Endothelial cell of umbilical vein (primary cell): ENCODE results near the gene TANGO6. TPM values are rescaled to one million over a fixed set of nuclear protein-coding genes. Genes with fewer than 3 reads are reported as not detected.
"Not testable (repeated sequence)": the region's sequence is repeated elsewhere in the genome, so short reads cannot be mapped to it uniquely, and the experiment has no call there.

Source experiments
- BruUV-seq: library from RNA; stranded (reverse); fragments of 400-500 nt; replicated peaks from 2 replicates; lab custom pipeline; 2021; lab: Mats Ljungman, UMichigan
- CTCF ChIA-PET: fragments of 300-600, 350-600 bp; sonication (Branson Sonifier 250); formaldehyde crosslinking; loops from one replicate; lab custom pipeline; 2021; ENCODE audit warnings: antibody characterized with exemption, inconsistent platforms; lab: Charles Lee
- POLR2A ChIA-PET: fragments of 300-600, 350-600 bp; sonication (Branson Sonifier 250); formaldehyde crosslinking; loops from one replicate; lab custom pipeline; 2021; ENCODE audit warnings: antibody characterized with exemption, inconsistent platforms; lab: Charles Lee
- DNase-seq: peaks from one replicate; pipeline ENCODE4 v3.0.0-alpha.2; 2011; ENCODE audit warnings: low read depth, low spot score
- FAIRE-seq: peaks from 2 replicates; lab custom pipeline; 2011; peaks lifted over from hg19 to GRCh38; lab: Jason Lieb, UNC
- H2AFZ ChIP-seq: 2 replicates; pipeline ENCODE4 v1.6.0; 2012; ENCODE audit warnings: low read depth, low read length, control low read depth, inconsistent platforms
- H3K27ac ChIP-seq: 2 replicates; pipeline ENCODE4 v1.5.1; 2011; ENCODE audit warnings: low read depth, mild to moderate bottlenecking, control low read depth, low read length, moderate library complexity; ENCODE audit not compliant: insufficient read depth
- H3K27me3 ChIP-seq, 2 experiments: 2 replicates each; pipeline versions ENCODE4 v1.6.0 to v1.6.1; 2011; ENCODE audit warnings: low read length in 2 of 2, mixed read lengths in 1 of 2; ENCODE audit not compliant: control insufficient read depth in 2 of 2, insufficient read depth in 2 of 2
- H3K36me3 ChIP-seq, 2 experiments: 2 replicates in 1 of 2; 3 replicates in 1 of 2; pipeline ENCODE4 v1.5.1; 2011; ENCODE audit warnings: low read length in 2 of 2, mild to moderate bottlenecking in 1 of 2, moderate library complexity in 1 of 2; ENCODE audit not compliant: control insufficient read depth in 2 of 2, insufficient read depth in 2 of 2; ENCODE audit errors: extremely low read depth in 1 of 2
- H3K4me1 ChIP-seq: 3 replicates; pipeline ENCODE4 v1.5.1; 2011; ENCODE audit warnings: mild to moderate bottlenecking, low read length; ENCODE audit not compliant: control insufficient read depth, insufficient read depth; ENCODE audit errors: extremely low read depth
- H3K4me2 ChIP-seq: 2 replicates; pipeline ENCODE4 v1.6.1; 2011; ENCODE audit warnings: low read length, control low read depth, mixed read lengths; ENCODE audit not compliant: insufficient read depth
- H3K4me3 ChIP-seq, 3 experiments: fragments of 200-600 bp in 1 of 3; sonication (generic), shearing (Covaris generic) in 1 of 3; replicated peaks in 1 of 3; 2 replicates each; pipeline ENCODE4 v1.5.1; 2011 to 2016; ENCODE audit warnings: control low read depth in 3 of 3, low read length in 3 of 3, mild to moderate bottlenecking in 2 of 3, inconsistent platforms in 1 of 3, low read depth in 1 of 3, moderate library complexity in 1 of 3; ENCODE audit not compliant: insufficient read depth in 1 of 3
- H3K79me2 ChIP-seq: 2 replicates; pipeline ENCODE4 v1.6.0; 2012; ENCODE audit warnings: low read length, inconsistent platforms; ENCODE audit not compliant: control insufficient read depth, insufficient read depth
- H3K9ac ChIP-seq: replicated peaks from 2 replicates; pipeline ENCODE3; 2011; ENCODE audit warnings: low read length, control low read depth; ENCODE audit not compliant: insufficient read depth; ENCODE audit errors: extremely low read depth
- H3K9me1 ChIP-seq: replicated peaks from 3 replicates; pipeline ENCODE4 v1.6.0; 2011; ENCODE audit warnings: mild to moderate bottlenecking, low read length; ENCODE audit not compliant: control insufficient read depth, insufficient read depth; ENCODE audit errors: extremely low read depth
- H3K9me3 ChIP-seq: replicated peaks from 2 replicates; pipeline ENCODE4 v1.5.1; 2012; ENCODE audit warnings: low read length, inconsistent platforms; ENCODE audit not compliant: control insufficient read depth, insufficient read depth
- H4K20me1 ChIP-seq: replicated peaks from 2 replicates; pipeline ENCODE3; 2011; ENCODE audit warnings: mild to moderate bottlenecking, low read length; ENCODE audit not compliant: control insufficient read depth, insufficient read depth; ENCODE audit errors: extremely low read depth
- EZH2 ChIP-seq: IDR thresholded peaks from 2 replicates; pipeline ENCODE4 v1.6.1; 2012; ENCODE audit warnings: borderline replicate concordance, low read depth, mild to moderate bottlenecking, moderate library complexity, low read length, inconsistent platforms; ENCODE audit not compliant: severe bottlenecking
- FOS ChIP-seq: IDR thresholded peaks from 2 replicates; pipeline ENCODE4 v1.6.1; 2011; ENCODE audit warnings: mild to moderate bottlenecking, low read length, moderate library complexity, borderline replicate concordance; ENCODE audit not compliant: insufficient read depth
- GATA2 ChIP-seq: IDR thresholded peaks from 2 replicates; pipeline ENCODE4 v1.7.0; 2011; ENCODE audit warnings: low read depth, mild to moderate bottlenecking, moderate library complexity, mixed read lengths, low read length; ENCODE audit not compliant: insufficient read length, insufficient read depth
- JUN ChIP-seq: IDR thresholded peaks from 2 replicates; pipeline ENCODE4 v1.6.1; 2011; ENCODE audit warnings: borderline replicate concordance, low read depth; ENCODE audit not compliant: insufficient read length, insufficient read depth
- MYC ChIP-seq: IDR thresholded peaks from one replicate; pipeline ENCODE4 v1.6.1; 2011; ENCODE audit warnings: mild to moderate bottlenecking, low read depth, low read length
- POLR2A ChIP-seq: IDR thresholded peaks from 2 replicates; pipeline ENCODE4 v1.6.1; 2012; ENCODE audit warnings: low read depth, mild to moderate bottlenecking, control low read depth, low read length
- POLR2AphosphoS5 ChIP-seq: IDR thresholded peaks from 2 replicates; pipeline ENCODE4 v1.6.1; 2012; ENCODE audit warnings: low read depth, mild to moderate bottlenecking, control low read depth, low read length, moderate library complexity; ENCODE audit not compliant: insufficient read depth
- dilution Hi-C: fragments of 300-500 bp; cut with MboI; formaldehyde crosslinking; loops from one replicate; pipeline ENCODE4 v1.15.0; 2019; ENCODE audit warnings: low sequenced_read_pairs; ENCODE audit not compliant: extremely low pct_ligation_motif_present
- intact Hi-C: fragments of 100-400 bp; cut with micrococcal nuclease; formaldehyde crosslinking; loops from one replicate; pipeline ENCODE4 v1.10.0; 2022
- polyA plus RNA-seq, 4 experiments: library from polyadenylated mRNA; depleted of rRNA in 3 of 4; stranded (reverse) in 3 of 4; unstranded in 1 of 4; fragments of >200 nt; gene quantifications; 2 replicates each; pipeline versions ENCODE4 v1.2.1 to v1.2.3, GENCODE V29; 2011 to 2012; ENCODE audit warnings: missing spikeins in 1 of 4
- total RNA-seq: library from RNA; stranded (reverse); gene quantifications from 2 replicates; pipeline ENCODE4 v1.2.3, GENCODE V29; 2021
- TF ChIP-seq, protein P1 (sequence below): IDR thresholded peaks from 2 replicates; pipeline ENCODE4 v1.6.1; 2011; ENCODE audit not compliant: insufficient read depth, insufficient read length
- TF ChIP-seq, protein P2 (sequence below), 2 donors: IDR thresholded peaks; 1 replicate in 1 of 2; 2 replicates in 1 of 2; pipeline ENCODE4 v1.5.1; 2011; ENCODE audit warnings: low read length in 2 of 2, mild to moderate bottlenecking in 2 of 2, moderate library complexity in 2 of 2, control low read depth in 1 of 2, inconsistent platforms in 1 of 2, low read depth in 1 of 2; ENCODE audit not compliant: insufficient read depth in 1 of 2; ENCODE audit errors: extremely low read depth in 1 of 2

Gene TANGO6
- total and polyA plus RNA-seq, 2 donors (not counting 3 experiments of a cell fraction or from before 2014, with no cell fraction given): 6.7 to 21.2 TPM

DNA sequence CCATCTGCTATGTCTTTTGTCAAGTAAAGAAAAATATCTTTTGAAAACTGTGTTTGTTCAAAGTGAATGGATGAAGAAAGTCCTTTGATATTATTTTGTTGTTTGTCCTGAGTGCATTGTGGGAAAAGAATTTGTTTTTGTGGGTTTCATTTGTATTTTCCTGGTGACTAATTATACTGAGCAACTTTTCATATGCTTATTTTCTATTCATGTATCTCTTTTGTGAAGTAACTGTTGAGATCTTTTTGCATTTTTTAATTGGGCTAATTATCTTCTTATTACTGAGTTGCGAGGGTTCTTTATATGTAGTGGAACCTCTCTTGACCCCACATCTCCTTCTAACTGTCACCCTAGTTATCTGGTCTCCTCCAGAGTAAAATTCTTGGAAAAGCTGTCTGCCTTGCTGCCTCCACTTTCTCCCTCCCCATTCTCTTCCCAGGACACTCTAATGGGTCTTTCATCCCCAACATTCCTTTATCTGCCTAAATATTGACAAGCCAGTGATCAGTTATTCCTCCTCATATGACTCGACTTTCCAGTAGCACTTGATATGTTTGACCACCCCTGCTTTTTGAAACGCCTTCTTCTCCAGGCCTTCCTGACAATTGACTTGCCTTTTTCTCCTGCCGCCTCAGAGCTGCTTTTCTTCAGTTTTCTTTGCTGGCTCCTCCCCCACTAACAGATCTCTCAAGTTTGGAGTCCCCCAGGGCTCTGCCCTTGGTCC, 144.6 kb downstream of the TANGO6 start:
- Histone ChIP-seq H3K4me1 (peaks cover 13% of the 10 kb centered on the region), H3K9ac (no peak overlapping the region), H3K79me2 (no peaks in the 10 kb centered on the region), H4K20me1 (no peaks in the 10 kb centered on the region), H3K4me3 (no peak overlapping the region), H3K4me2 (no peak overlapping the region), H3K9me3 (no peaks in the 10 kb centered on the region), H3K9me1 (no peaks in the 10 kb centered on the region), H3K36me3 (no peaks in the 10 kb centered on the region), H2AFZ (no peak overlapping the region), H3K27me3 (no peaks in the 10 kb centered on the region), H3K27ac (no peak overlapping the region)
- FAIRE-seq: no peak
- BruUV-seq: no TSS peak
- DNase-seq: no peak
- no peak for TF ChIP-seq EZH2
- TF ChIP-seq FOS: no peak
- TF ChIP-seq, protein P1, sequence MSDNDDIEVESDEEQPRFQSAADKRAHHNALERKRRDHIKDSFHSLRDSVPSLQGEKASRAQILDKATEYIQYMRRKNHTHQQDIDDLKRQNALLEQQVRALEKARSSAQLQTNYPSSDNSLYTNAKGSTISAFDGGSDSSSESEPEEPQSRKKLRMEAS: no peak
- TF ChIP-seq, protein P2, sequence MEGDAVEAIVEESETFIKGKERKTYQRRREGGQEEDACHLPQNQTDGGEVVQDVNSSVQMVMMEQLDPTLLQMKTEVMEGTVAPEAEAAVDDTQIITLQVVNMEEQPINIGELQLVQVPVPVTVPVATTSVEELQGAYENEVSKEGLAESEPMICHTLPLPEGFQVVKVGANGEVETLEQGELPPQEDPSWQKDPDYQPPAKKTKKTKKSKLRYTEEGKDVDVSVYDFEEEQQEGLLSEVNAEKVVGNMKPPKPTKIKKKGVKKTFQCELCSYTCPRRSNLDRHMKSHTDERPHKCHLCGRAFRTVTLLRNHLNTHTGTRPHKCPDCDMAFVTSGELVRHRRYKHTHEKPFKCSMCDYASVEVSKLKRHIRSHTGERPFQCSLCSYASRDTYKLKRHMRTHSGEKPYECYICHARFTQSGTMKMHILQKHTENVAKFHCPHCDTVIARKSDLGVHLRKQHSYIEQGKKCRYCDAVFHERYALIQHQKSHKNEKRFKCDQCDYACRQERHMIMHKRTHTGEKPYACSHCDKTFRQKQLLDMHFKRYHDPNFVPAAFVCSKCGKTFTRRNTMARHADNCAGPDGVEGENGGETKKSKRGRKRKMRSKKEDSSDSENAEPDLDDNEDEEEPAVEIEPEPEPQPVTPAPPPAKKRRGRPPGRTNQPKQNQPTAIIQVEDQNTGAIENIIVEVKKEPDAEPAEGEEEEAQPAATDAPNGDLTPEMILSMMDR (IDR thresholded peaks at IDR 0.05; ENCODE audit: extremely low read depth in 1 of 2, insufficient read depth in 1 of 2, low read depth in 1 of 2, low read length in 2 of 2): no peak
- TF ChIP-seq MYC: no peak
- no peak for TF ChIP-seq JUN
- TF ChIP-seq POLR2A: no peak
- no peak for TF ChIP-seq POLR2AphosphoS5
- TF ChIP-seq GATA2: no peak
- ChIA-PET CTCF (interaction anchor here (1.1 to 1.5 kb wide), 2 partner anchors 36 to 118 kb away, joined by 3 to 5 read pairs; partner anchors contain the start of gene HAS3), POLR2A (interaction anchor here (0.7 kb wide), 1 partner anchor 106 kb away, joined by 8 read pairs; no protein-coding TSS in a partner anchor)
- dilution Hi-C loops: no loop called here
- intact Hi-C loops: no loop called here

DNA sequence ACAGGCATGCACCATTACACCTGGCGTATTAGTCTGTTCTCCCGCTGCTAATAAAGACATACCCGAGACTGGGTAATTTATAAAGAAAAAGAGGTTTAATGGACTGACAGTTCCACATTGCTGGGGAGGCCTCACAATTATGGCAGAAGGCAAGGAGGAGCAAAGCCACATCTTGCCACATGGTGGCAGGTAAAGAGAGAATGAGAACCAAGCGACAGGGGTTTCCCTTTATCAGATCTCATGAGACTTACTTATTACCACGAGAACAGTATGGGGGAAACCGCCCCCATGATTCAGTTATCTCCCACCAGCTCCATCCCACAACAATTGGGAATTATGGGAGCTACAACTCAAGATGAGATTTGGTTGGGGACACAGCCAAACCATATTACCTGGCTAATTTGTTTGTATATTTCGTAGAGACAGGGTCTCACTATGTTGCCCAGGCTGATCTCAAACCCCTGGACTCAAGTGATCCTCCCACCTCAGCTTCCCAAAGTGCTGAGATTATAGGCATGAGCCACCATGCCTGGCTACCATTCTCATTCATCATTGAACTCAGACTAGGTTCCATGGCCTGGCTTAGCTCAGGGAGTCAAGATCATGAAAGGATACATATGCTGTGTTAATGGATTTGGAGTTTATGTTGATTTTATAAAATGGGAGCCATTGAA, 147.0 kb downstream of the TANGO6 start:
- dilution Hi-C loops, H3K9ac ChIP-seq, BruUV-seq, H3K9me3 ChIP-seq, H3K36me3 ChIP-seq, H2AFZ ChIP-seq, H3K9me1 ChIP-seq, FAIRE-seq, H3K79me2 ChIP-seq, H3K27me3 ChIP-seq, DNase-seq, H3K27ac ChIP-seq, H4K20me1 ChIP-seq, H3K4me2 ChIP-seq, H3K4me3 ChIP-seq: not testable (repeated sequence)
- H3K4me1 ChIP-seq: peaks cover 37% of the 10 kb centered on the region
- intact Hi-C loops: loop anchor here (5.0 kb wide), 1 partner anchor 117 kb away; the partner anchor contains the start of gene HAS3
- CTCF ChIA-PET: interaction anchor here (0.6 to 1.5 kb wide), 5 partner anchors 115 to 135 kb away, joined by 3 to 5 read pairs (median 4); partner anchors contain the start of gene HAS3
- POLR2A ChIA-PET: interaction anchor here (0.6 kb wide), 1 partner anchor 10 kb away, joined by 8 read pairs; no protein-coding TSS in a partner anchor
